ENCODE measurements around the gene COG7.

The COG7 gene

DNA sequence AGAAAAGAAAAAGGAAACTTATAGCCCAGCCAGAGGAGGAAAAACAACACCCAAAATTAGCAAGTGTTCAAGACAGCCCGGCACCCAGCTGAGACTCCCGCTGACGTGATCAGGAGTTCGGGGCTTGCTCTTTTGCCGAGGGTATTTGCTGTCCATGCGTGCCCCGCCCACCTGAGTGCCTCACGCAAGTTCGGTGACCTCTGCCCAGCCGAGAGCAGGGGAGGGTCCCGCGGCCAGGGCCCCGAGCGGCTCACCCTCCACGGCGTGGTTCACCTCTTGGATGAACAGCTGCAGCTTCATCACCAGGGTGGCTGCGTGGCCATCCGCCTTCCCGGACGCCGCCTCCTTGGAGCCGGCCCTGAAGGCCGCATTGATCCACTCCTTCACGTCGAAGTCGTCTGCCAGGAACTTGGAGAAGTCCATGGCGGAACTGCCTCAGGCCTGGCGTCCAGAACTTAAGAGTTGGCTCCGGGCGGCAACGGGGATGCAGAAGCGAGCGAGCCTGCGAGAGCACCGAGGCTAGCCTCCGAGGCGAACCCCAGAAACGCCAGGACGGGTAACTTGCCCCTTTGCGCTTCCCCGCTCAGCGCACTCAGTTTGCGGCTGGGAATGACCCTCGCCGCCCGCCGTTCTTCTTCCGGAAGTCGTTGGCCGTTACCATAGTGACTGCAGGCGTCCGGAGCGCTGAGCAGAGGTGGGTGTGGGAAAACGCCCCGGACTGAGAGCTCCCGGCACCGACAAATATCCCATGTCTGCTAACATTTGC, at the start of gene COG7:
Gene COG7 (minus strand): TSS at position 618 of the 766 bp plus-strand sequence. CDS start 195 bp downstream, at position 423.
- H3K27ac ChIP-seq (ENCODE audit: low read depth, low read length) = peak within 1 kb of the TSS; percentile 87; the same call in 1 of the 2 replicates
- H3K9me3 ChIP-seq (ENCODE audit: control insufficient read depth, insufficient read depth, low read depth, low read length) = no peaks in the 10 kb centered on the region
- no peaks in the 10 kb centered on the region for H3K27me3 ChIP-seq (ENCODE audit: control insufficient read depth, insufficient read depth, low read length)
- peak within 1 kb of the TSS; percentile 96 for H3K4me3 ChIP-seq (ENCODE audit: low read depth, low read length)
- 0 out of 2 replicates have a peak, but pooled peaks cover 4% of the 10 kb centered on the region for H3K4me1 ChIP-seq (ENCODE audit: control insufficient read depth, insufficient read depth, low read length)
- H3K9ac ChIP-seq (ENCODE audit: low read length) = peak within 1 kb of the TSS; percentile 93
- H3K36me3 ChIP-seq (ENCODE audit: control insufficient read depth, insufficient read depth, low read length) = no peaks in the 10 kb centered on the region

DNA sequence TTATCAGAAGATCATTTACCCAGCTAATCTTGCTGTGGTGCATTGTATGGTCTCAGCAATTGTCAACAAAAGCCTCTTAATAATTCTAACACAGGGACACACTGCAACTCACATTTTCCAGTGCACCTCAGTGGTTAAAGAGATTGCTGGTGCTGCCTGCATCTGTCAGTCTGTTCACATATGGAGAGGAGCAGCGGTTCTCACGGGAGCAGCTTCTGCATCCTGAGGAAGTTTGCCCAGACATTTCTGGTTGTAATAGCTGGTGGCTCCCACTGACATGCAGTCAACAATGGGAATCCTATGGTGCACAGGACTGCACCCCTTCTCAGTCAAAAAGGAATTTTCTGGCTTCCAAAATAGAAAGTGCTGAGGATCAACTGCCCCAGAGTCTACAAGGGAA, 49.5 kb upstream of the COG7 start:
- Histone ChIP-seq H3K9ac (ENCODE audit: low read length) (no peak overlapping the region), H3K9me3 (ENCODE audit: control insufficient read depth, insufficient read depth, low read depth, low read length) (no peaks in the 10 kb centered on the region), H3K27me3 (ENCODE audit: control insufficient read depth, insufficient read depth, low read length) (no peaks in the 10 kb centered on the region), H3K4me3 (ENCODE audit: low read depth, low read length) (no peak overlapping the region), H3K4me1 (ENCODE audit: control insufficient read depth, insufficient read depth, low read length) (peaks cover 46% of the 10 kb centered on the region), H3K36me3 (ENCODE audit: control insufficient read depth, insufficient read depth, low read length) (peaks cover 18% of the 10 kb centered on the region), H3K27ac (ENCODE audit: low read depth, low read length) (no peak overlapping the region)

DNA sequence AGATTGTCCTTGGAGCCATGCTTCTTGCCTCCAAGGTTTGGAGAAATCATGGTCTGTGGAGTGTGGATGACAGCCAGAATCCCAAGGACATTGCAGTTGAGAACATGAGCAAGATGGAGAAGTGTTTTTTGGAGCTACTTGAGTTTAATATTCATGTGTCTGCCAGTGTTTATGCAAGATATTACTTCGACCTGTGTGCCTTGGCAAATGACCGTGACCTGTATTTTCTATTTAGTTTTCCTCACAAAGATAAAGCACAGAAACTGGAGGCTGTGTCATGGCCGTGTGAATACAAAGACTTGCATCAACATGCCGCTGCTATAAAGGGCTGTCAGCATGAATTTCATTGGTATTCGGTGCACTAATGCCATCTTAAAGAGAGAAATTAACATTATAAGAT, 48.3 kb upstream of the COG7 start:
- Histone ChIP-seq H3K9ac (ENCODE audit: low read length) (no peak overlapping the region), H3K36me3 (ENCODE audit: control insufficient read depth, insufficient read depth, low read length) (peaks cover 20% of the 10 kb centered on the region), H3K27me3 (ENCODE audit: control insufficient read depth, insufficient read depth, low read length) (no peaks in the 10 kb centered on the region)

DNA sequence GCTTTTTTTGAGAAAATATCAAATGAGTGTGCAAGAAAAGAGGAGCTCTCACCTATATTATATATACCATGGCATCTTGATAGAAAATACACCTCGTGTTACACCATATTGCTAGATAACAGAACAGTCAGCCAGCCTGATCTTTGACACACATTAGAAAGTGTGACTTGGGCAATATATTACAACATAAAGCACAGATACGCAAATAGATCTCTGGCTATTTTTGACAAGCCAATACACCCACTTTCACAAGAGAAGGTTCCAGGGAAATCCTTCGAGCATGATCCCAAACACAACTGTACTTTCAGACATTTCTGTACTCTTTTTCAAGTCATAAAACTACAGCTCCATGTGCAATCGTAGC, 47.9 kb upstream of the COG7 start:
- Histone ChIP-seq H3K4me3 (ENCODE audit: low read depth, low read length) (no peak overlapping the region), H3K9ac (ENCODE audit: low read length) (no peak overlapping the region), H3K36me3 (ENCODE audit: control insufficient read depth, insufficient read depth, low read length) (peaks cover 22% of the 10 kb centered on the region), H3K27ac (ENCODE audit: low read depth, low read length) (no peak overlapping the region; the same call in 1 of the 2 replicates), H3K4me1 (ENCODE audit: control insufficient read depth, insufficient read depth, low read length) (peaks cover 32% of the 10 kb centered on the region), H3K9me3 (ENCODE audit: control insufficient read depth, insufficient read depth, low read depth, low read length) (no peaks in the 10 kb centered on the region), H3K27me3 (ENCODE audit: control insufficient read depth, insufficient read depth, low read length) (no peaks in the 10 kb centered on the region)

More for the DNA sequence above, 48.3 kb upstream of the COG7 start:
- peaks cover 37% of the 10 kb centered on the region for H3K4me1 ChIP-seq (ENCODE audit: control insufficient read depth, insufficient read depth, low read length)
- no peaks in the 10 kb centered on the region for H3K9me3 ChIP-seq (ENCODE audit: control insufficient read depth, insufficient read depth, low read depth, low read length)
- H3K4me3 ChIP-seq (ENCODE audit: low read depth, low read length) = no peak overlapping the region
- no peak overlapping the region; the same call in 1 of the 2 replicates for H3K27ac ChIP-seq (ENCODE audit: low read depth, low read length)

GRCh38 chr16:23500212-23500861, 47.3 kb upstream of the COG7 start:
- Histone ChIP-seq H3K4me3 (ENCODE audit: low read depth, low read length) (no peak overlapping the region), H3K9me3 (ENCODE audit: control insufficient read depth, insufficient read depth, low read depth, low read length) (no peaks in the 10 kb centered on the region), H3K9ac (ENCODE audit: low read length) (no peak overlapping the region), H3K4me1 (ENCODE audit: control insufficient read depth, insufficient read depth, low read length) (peaks cover 29% of the 10 kb centered on the region), H3K27me3 (ENCODE audit: control insufficient read depth, insufficient read depth, low read length) (no peaks in the 10 kb centered on the region), H3K27ac (ENCODE audit: low read depth, low read length) (no peak overlapping the region), H3K36me3 (ENCODE audit: control insufficient read depth, insufficient read depth, low read length) (peaks cover 27% of the 10 kb centered on the region)

- Histone ChIP-seq H3K9me3 (ENCODE audit: control insufficient read depth, insufficient read depth, low read depth, low read length) (no peaks in the 10 kb centered on the region), H3K4me1 (ENCODE audit: control insufficient read depth, insufficient read depth, low read length) (peaks cover 24% of the 10 kb centered on the region), H3K27ac (ENCODE audit: low read depth, low read length) (no peak overlapping the region)
Measured at GRCh38 chr16:23499801-23500200, 46.8 kb upstream of the COG7 start.

GRCh38 chr16:23498863-23499262, 45.9 kb upstream of the COG7 start:
- Histone ChIP-seq H3K27me3 (ENCODE audit: control insufficient read depth, insufficient read depth, low read length) (no peaks in the 10 kb centered on the region), H3K9me3 (ENCODE audit: control insufficient read depth, insufficient read depth, low read depth, low read length) (no peaks in the 10 kb centered on the region), H3K27ac (ENCODE audit: low read depth, low read length) (no peak overlapping the region), H3K9ac (ENCODE audit: low read length) (no peak overlapping the region), H3K36me3 (ENCODE audit: control insufficient read depth, insufficient read depth, low read length) (peaks cover 40% of the 10 kb centered on the region), H3K4me3 (ENCODE audit: low read depth, low read length) (no peak overlapping the region), H3K4me1 (ENCODE audit: control insufficient read depth, insufficient read depth, low read length) (peaks cover 16% of the 10 kb centered on the region)

More at GRCh38 chr16:23499801-23500200, 46.8 kb upstream of the COG7 start:
- peaks cover 32% of the 10 kb centered on the region for H3K36me3 ChIP-seq (ENCODE audit: control insufficient read depth, insufficient read depth, low read length)
- H3K27me3 ChIP-seq (ENCODE audit: control insufficient read depth, insufficient read depth, low read length) = no peaks in the 10 kb centered on the region
- H3K4me3 ChIP-seq (ENCODE audit: low read depth, low read length) = no peak overlapping the region
- no peak overlapping the region for H3K9ac ChIP-seq (ENCODE audit: low read length)

GRCh38 chr16:23497543-23497868, 44.5 kb upstream of the COG7 start:
- Histone ChIP-seq H3K27me3 (ENCODE audit: control insufficient read depth, insufficient read depth, low read length) (no peaks in the 10 kb centered on the region), H3K9me3 (ENCODE audit: control insufficient read depth, insufficient read depth, low read depth, low read length) (no peaks in the 10 kb centered on the region), H3K9ac (ENCODE audit: low read length) (no peak overlapping the region), H3K4me3 (ENCODE audit: low read depth, low read length) (no peak overlapping the region), H3K4me1 (ENCODE audit: control insufficient read depth, insufficient read depth, low read length) (peaks cover 13% of the 10 kb centered on the region), H3K27ac (ENCODE audit: low read depth, low read length) (no peak overlapping the region), H3K36me3 (ENCODE audit: control insufficient read depth, insufficient read depth, low read length) (peaks cover 52% of the 10 kb centered on the region)

DNA sequence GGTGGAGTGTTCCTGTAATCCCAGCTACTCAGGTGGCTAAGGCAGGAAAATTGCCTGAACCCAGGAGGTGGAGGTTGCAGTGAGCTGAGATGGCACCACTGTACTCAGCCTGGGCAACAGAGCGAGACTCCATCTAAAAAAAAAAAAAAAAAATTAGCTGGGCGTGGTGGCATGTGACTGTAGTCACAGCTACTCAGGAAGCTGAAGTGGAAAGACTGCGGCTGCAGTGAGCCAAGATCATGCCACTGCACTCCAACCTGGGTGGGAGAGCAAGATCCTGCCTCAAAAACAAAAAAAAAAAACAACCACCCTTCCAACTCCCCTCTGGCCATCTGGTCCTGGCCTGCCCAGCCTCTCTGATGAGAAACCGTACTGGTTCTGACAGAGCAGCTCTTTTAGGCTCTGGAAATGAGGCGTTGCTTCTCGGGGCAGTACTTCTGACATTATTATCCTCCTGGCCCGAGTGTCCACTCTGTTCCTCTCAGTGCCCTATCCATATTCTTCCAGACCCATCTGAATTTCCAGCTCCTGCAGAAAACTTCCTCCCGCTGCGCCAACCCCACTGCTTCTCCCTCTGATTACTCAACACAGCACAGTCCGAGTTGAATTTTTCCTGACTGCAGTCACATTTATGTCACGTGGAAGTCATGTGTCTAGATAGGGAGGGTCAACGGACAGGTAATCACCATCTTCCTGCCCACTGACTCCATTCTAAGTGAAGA, 44.0 kb upstream of the COG7 start:
- no peak overlapping the region for H3K9ac ChIP-seq (ENCODE audit: low read length)
- H3K36me3 ChIP-seq (ENCODE audit: control insufficient read depth, insufficient read depth, low read length) = peaks cover 52% of the 10 kb centered on the region
- peaks cover 15% of the 10 kb centered on the region for H3K4me1 ChIP-seq (ENCODE audit: control insufficient read depth, insufficient read depth, low read length)
- no peak overlapping the region for H3K27ac ChIP-seq (ENCODE audit: low read depth, low read length)
- no peaks in the 10 kb centered on the region for H3K27me3 ChIP-seq (ENCODE audit: control insufficient read depth, insufficient read depth, low read length)
- no peaks in the 10 kb centered on the region for H3K9me3 ChIP-seq (ENCODE audit: control insufficient read depth, insufficient read depth, low read depth, low read length)
- no peak overlapping the region for H3K4me3 ChIP-seq (ENCODE audit: low read depth, low read length)

DNA sequence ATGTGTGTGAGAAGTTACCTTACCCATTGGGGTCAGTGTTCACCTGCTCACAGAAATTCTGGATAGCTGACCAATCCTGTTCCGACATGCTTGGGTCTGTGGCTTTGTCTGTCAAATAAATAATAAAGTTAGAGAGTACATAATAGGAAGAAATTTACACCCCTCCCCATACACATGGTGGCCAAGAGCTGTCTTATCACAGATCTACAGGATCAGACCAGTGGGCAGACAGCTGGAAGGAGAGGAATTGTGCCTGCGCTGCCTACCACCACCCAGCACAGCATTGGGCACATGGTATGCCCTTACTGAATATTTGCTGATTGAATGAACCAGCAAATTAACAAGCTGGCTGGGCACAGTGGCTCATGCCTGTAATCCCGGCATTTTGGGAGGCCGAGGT, 42.7 kb upstream of the COG7 start:
- Histone ChIP-seq H3K4me3 (ENCODE audit: low read depth, low read length) (no peak overlapping the region), H3K9me3 (ENCODE audit: control insufficient read depth, insufficient read depth, low read depth, low read length) (no peaks in the 10 kb centered on the region), H3K27me3 (ENCODE audit: control insufficient read depth, insufficient read depth, low read length) (no peaks in the 10 kb centered on the region), H3K36me3 (ENCODE audit: control insufficient read depth, insufficient read depth, low read length) (peaks cover 56% of the 10 kb centered on the region), H3K9ac (ENCODE audit: low read length) (no peak overlapping the region), H3K27ac (ENCODE audit: low read depth, low read length) (no peak overlapping the region), H3K4me1 (ENCODE audit: control insufficient read depth, insufficient read depth, low read length) (peaks cover 13% of the 10 kb centered on the region)

GRCh38 chr16:23494188-23494587, 41.2 kb upstream of the COG7 start:
- peaks cover 5% of the 10 kb centered on the region; the same call in 1 of the 2 replicates for H3K4me1 ChIP-seq (ENCODE audit: control insufficient read depth, insufficient read depth, low read length)
- peaks cover 69% of the 10 kb centered on the region for H3K36me3 ChIP-seq (ENCODE audit: control insufficient read depth, insufficient read depth, low read length)
- peak overlapping the region; percentile 18; the same call in 1 of the 2 replicates for H3K27ac ChIP-seq (ENCODE audit: low read depth, low read length)
- no peaks in the 10 kb centered on the region for H3K9me3 ChIP-seq (ENCODE audit: control insufficient read depth, insufficient read depth, low read depth, low read length)
- H3K27me3 ChIP-seq (ENCODE audit: control insufficient read depth, insufficient read depth, low read length) = no peaks in the 10 kb centered on the region
- no peak overlapping the region for H3K4me3 ChIP-seq (ENCODE audit: low read depth, low read length)
- H3K9ac ChIP-seq (ENCODE audit: low read length) = no peak overlapping the region

All from HUES6 (cell line).